Neural cell (in vitro differentiated cells): ENCODE data around the gene IGFBP7. TPM values are rescaled to one million over a fixed set of nuclear protein-coding genes. Genes with fewer than 3 reads are reported as not detected.
A peak's percentile ranks its signal among the peaks of the same experiment; 100 is the strongest.

Source experiments
- H2AFZ ChIP-seq: fragments of 200-600, 300-800 bp; sonication (generic), shearing (Covaris generic); 2 replicates; pipeline ENCODE4 v1.6.0; 2014; ENCODE audit warnings: low read depth, mild to moderate bottlenecking, antibody characterized with exemption, low read length, moderate library complexity
- H3F3A ChIP-seq: fragments of 200-600 bp; shearing (Covaris generic); 2 replicates; pipeline ENCODE4 v1.6.1; 2016; ENCODE audit warnings: mild to moderate bottlenecking, moderate library complexity, mixed read lengths, antibody characterized with exemption, low read length; ENCODE audit not compliant: insufficient read depth, poor library complexity, severe bottlenecking
- H3K27ac ChIP-seq: fragments of 200-600, 300-800 bp; sonication (generic), shearing (Covaris generic); 2 replicates; pipeline ENCODE4 v1.5.1; 2014; ENCODE audit warnings: mild to moderate bottlenecking, low read length, moderate library complexity
- H3K27me3 ChIP-seq: fragments of 300-800, 200-600 bp; sonication (generic), shearing (Covaris generic); 2 replicates; pipeline ENCODE4 v1.6.0; 2014; ENCODE audit warnings: mild to moderate bottlenecking, low read depth, low read length, moderate library complexity; ENCODE audit not compliant: insufficient read depth
- H3K36me3 ChIP-seq: fragments of 300-800, 200-600 bp; sonication (generic), shearing (Covaris generic); 2 replicates; pipeline ENCODE4 v1.5.1; 2014; ENCODE audit warnings: mild to moderate bottlenecking, antibody characterized with exemption, low read length, moderate library complexity; ENCODE audit not compliant: insufficient read depth
- H3K4me2 ChIP-seq: fragments of 300-800, 200-600 bp; sonication (generic), shearing (Covaris generic); 2 replicates; pipeline ENCODE4 v1.6.0; 2014; ENCODE audit warnings: mild to moderate bottlenecking, low read length
- H3K4me3 ChIP-seq: fragments of 300-800, 200-600 bp; sonication (generic), shearing (Covaris generic); 2 replicates; pipeline ENCODE4 v1.5.1; 2014; ENCODE audit warnings: mild to moderate bottlenecking, low read length, moderate library complexity
- H3K79me2 ChIP-seq: fragments of 200-600 bp; shearing (Covaris generic); replicated peaks from 2 replicates; pipeline ENCODE4 v1.6.0; 2014; ENCODE audit warnings: mild to moderate bottlenecking, low read length, moderate library complexity; ENCODE audit not compliant: insufficient read depth
- H3K9ac ChIP-seq: fragments of 300-800, 200-600 bp; sonication (generic), shearing (Covaris generic); 2 replicates; pipeline ENCODE4 v1.6.1; 2016; ENCODE audit warnings: mild to moderate bottlenecking, low read length, mixed read lengths
- H3K9me2 ChIP-seq: fragments of 200-600 bp; shearing (Covaris generic); 2 replicates; pipeline ENCODE4 v1.6.1; 2016; ENCODE audit warnings: mild to moderate bottlenecking, low read length, mixed read lengths; ENCODE audit not compliant: insufficient read depth
- H3K9me3 ChIP-seq: fragments of 200-600, 300-800 bp; sonication (generic), shearing (Covaris generic); 2 replicates; pipeline ENCODE4 v1.6.1; 2016; ENCODE audit warnings: mild to moderate bottlenecking, mixed run types, low read length, moderate library complexity, mixed read lengths
- H4K20me1 ChIP-seq: fragments of 200-600 bp; shearing (Covaris generic); 2 replicates; pipeline ENCODE4 v1.6.1; 2016; ENCODE audit warnings: mild to moderate bottlenecking, mixed run types; ENCODE audit not compliant: insufficient read depth
- CTCF ChIP-seq: fragments of 450-650 bp; IDR thresholded peaks from 2 replicates; pipeline ENCODE4 v1.5.1; 2014; ENCODE audit warnings: antibody characterized with exemption, mild to moderate bottlenecking, moderate library complexity; ENCODE audit not compliant: poor library complexity, severe bottlenecking
- EP300 ChIP-seq: fragments of 450-650 bp; conservative IDR thresholded peaks from 2 replicates; pipeline ENCODE4 v1.6.1; 2014; ENCODE audit warnings: antibody characterized with exemption, mild to moderate bottlenecking, moderate library complexity; ENCODE audit not compliant: poor library complexity, severe bottlenecking
- EZH2 ChIP-seq: fragments of 200-600, 300-800 bp; shearing (Covaris generic), sonication (generic); IDR thresholded peaks from 2 replicates; pipeline ENCODE4 v1.6.1; 2014; ENCODE audit warnings: antibody characterized with exemption, low read length, borderline replicate concordance, mild to moderate bottlenecking; ENCODE audit not compliant: insufficient read depth, poor library complexity, severe bottlenecking
- MXI1 ChIP-seq: fragments of 450-650 bp; conservative IDR thresholded peaks from 2 replicates; pipeline ENCODE4 v1.6.1; 2014; ENCODE audit warnings: antibody characterized with exemption, mild to moderate bottlenecking; ENCODE audit not compliant: poor library complexity, severe bottlenecking
- POLR2AphosphoS5 ChIP-seq: IDR thresholded peaks from 2 replicates; pipeline ENCODE4 v1.6.1; 2012
- RAD21 ChIP-seq: fragments of 450-650 bp; conservative IDR thresholded peaks from 2 replicates; pipeline ENCODE4 v1.6.1; 2014; ENCODE audit warnings: antibody characterized with exemption, mild to moderate bottlenecking, moderate library complexity
- REST ChIP-seq: IDR thresholded peaks from 2 replicates; pipeline ENCODE4 v1.6.1; 2012; ENCODE audit warnings: borderline replicate concordance
- SMC3 ChIP-seq: fragments of 450-650 bp; conservative IDR thresholded peaks from 2 replicates; pipeline ENCODE4 v1.6.1; 2014; ENCODE audit warnings: antibody characterized with exemption, mild to moderate bottlenecking, moderate library complexity; ENCODE audit not compliant: poor library complexity
- TAF1 ChIP-seq: IDR thresholded peaks from 2 replicates; pipeline ENCODE4 v1.6.1; 2012; ENCODE audit warnings: low read depth
- polyA plus RNA-seq: library from polyadenylated mRNA; depleted of rRNA; stranded (reverse); fragments of >200 nt; gene quantifications from 2 replicates; pipeline ENCODE4 v1.2.3, GENCODE V29; 2014

Gene IGFBP7
- polyA plus RNA-seq, 1 donor from 2014 or later = 0.33 TPM

- Histone ChIP-seq H3K4me3 (no peak overlapping the region), H3K27ac (no peak overlapping the region), H3K9me3 (no peaks in the 10 kb centered on the region), H3K9me2 (no peaks in the 10 kb centered on the region), H3K27me3 (no peaks in the 10 kb centered on the region), H3K4me2 (no peak overlapping the region), H3K79me2 (no peaks in the 10 kb centered on the region), H2AFZ (no peak overlapping the region), H4K20me1 (no peaks in the 10 kb centered on the region), H3F3A (no peaks in the 10 kb centered on the region), H3K36me3 (peaks cover 17% of the 10 kb centered on the region), H3K9ac (no peak overlapping the region)
- TF ChIP-seq TAF1 (no peak), POLR2AphosphoS5 (no peak), SMC3 (no peak)
Observed at GRCh38 chr4:57018980-57019379, 91.2 kb downstream of the IGFBP7 start.

GRCh38 chr4:57013543-57014120, 96.6 kb downstream of the IGFBP7 start:
- H3K79me2 ChIP-seq = no peaks in the 10 kb centered on the region
- no peaks in the 10 kb centered on the region for H3K9me2 ChIP-seq
- H3K27me3 ChIP-seq = no peaks in the 10 kb centered on the region
- H3K27ac ChIP-seq = no peak overlapping the region
- no peaks in the 10 kb centered on the region for H3F3A ChIP-seq
- no peak overlapping the region for H3K9ac ChIP-seq
- H3K4me2 ChIP-seq = no peak overlapping the region
- no peaks in the 10 kb centered on the region for H3K9me3 ChIP-seq
- TF ChIP-seq EZH2 (no peak), RAD21 (no peak), POLR2AphosphoS5 (no peak), EP300 (no peak), SMC3 (no peak), MXI1 (no peak), TAF1 (no peak), CTCF (no peak), REST (no peak)
- no peaks in the 10 kb centered on the region for H4K20me1 ChIP-seq
- H3K4me3 ChIP-seq = no peak overlapping the region
- no peak overlapping the region for H2AFZ ChIP-seq
- peaks cover 13% of the 10 kb centered on the region for H3K36me3 ChIP-seq

- Histone ChIP-seq H3K9me2 (no peaks in the 10 kb centered on the region), H3K27ac (peak overlapping the region; percentile 62), H3K27me3 (no peaks in the 10 kb centered on the region), H3K36me3 (no peaks in the 10 kb centered on the region), H2AFZ (no peak overlapping the region), H3K4me2 (peak overlapping the region; percentile 3), H3K9me3 (no peaks in the 10 kb centered on the region), H3K4me3 (no peak overlapping the region), H3F3A (peaks cover 4% of the 10 kb centered on the region), H3K79me2 (no peaks in the 10 kb centered on the region), H4K20me1 (no peaks in the 10 kb centered on the region), H3K9ac (no peak overlapping the region)
- peak; percentile 19 for TF ChIP-seq SMC3
- peak; percentile 99 for TF ChIP-seq EP300
- no peak for TF ChIP-seq EZH2
- TF ChIP-seq MXI1 = no peak
- TF ChIP-seq RAD21 = no peak
- TF ChIP-seq CTCF = no peak
- TF ChIP-seq REST = peak; percentile 64
- peak; percentile 95 for TF ChIP-seq POLR2AphosphoS5
- no peak for TF ChIP-seq TAF1
Observed at GRCh38 chr4:56999751-57000150, 110.4 kb downstream of the IGFBP7 start.
